ENCODE results near the gene PRDX5. TPM values are rescaled to one million over a fixed set of nuclear protein-coding genes. Genes with fewer than 3 reads are reported as not detected.

PRDX5 gene
- total RNA-seq, 1 experiment from 2014 or later: 206 TPM

DNA sequence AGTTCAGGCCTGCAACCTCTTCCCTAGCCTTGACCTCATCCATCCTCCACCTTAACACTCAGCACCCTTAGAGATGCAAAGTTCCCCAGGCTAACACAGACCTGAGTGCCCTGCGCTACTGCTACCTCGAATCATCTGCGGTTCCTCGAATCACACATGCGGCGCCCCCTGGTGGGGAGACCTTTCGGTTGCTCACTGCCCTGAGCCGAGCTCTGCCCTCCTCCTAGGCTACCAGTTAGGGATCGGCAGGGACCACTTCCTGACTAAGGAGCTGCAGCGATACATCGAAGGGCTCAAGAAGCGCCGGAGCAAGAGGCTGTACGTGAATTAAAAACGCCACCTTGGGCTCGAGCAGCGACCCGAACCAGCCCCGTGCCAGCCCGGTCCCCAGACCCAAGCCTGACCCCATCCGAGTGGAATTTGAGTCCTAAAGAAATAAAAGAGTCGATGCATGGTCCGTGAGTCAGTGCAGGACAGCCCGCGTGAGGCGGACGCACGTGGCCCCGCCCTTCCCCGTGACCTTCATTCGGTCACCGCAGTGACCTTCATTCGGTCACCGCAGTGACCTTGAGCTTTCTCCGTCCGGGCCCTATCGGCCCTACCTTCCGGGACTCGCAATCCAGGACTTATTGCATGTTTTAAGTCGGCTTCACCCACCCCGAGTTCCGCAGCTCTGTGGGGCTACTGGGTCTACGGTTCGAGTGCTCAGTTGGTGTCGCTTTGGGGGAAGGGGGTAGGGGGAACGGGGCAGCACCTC is 13.4 kb upstream of the PRDX5 start:
- CTCF ChIA-PET: interaction anchor here (0.6 to 2.6 kb wide), 11 partner anchors 10 to 120 kb away, joined by 3 to 23 read pairs (median 10); partner anchors contain the start of genes FERMT3, PRDX5 and TRMT112

GRCh38 chr11:64305075-64305690 is 12.7 kb upstream of the PRDX5 start, which contains the start of gene ESRRA:
Gene ESRRA, plus strand, starts transcription at chr11:64305524. Its CDS starts 1,656 bp downstream, at chr11:64307180.
- Histone ChIP-seq H3K4me1 (ENCODE audit: insufficient read depth, low read length, poor library complexity, severe bottlenecking) (peaks cover 19% of the 10 kb centered on the region), H3K9me3 (ENCODE audit: low read depth, low read length, poor library complexity, severe bottlenecking) (no peaks in the 10 kb centered on the region), H3K4me3 (ENCODE audit: low read depth, low read length, poor library complexity, severe bottlenecking) (peak within 1 kb of the TSS; percentile 83), H3K36me3 (ENCODE audit: insufficient read depth, low read length, poor library complexity, severe bottlenecking) (peaks cover 4% of the 10 kb centered on the region), H3K27me3 (replicated peaks; ENCODE audit: insufficient read depth, low read depth, low read length, poor library complexity) (no peaks in the 10 kb centered on the region), H3K27ac (ENCODE audit: low read depth, low read length, poor library complexity, severe bottlenecking) (peak within 1 kb of the TSS; percentile 87)
- intact Hi-C loops (cut with micrococcal nuclease; ENCODE audit: unreplicated experiment): loop anchor here (2.0 kb wide), 2 partner anchors 34 to 64 kb away; partner anchors contain the start of gene FKBP2
- DNase-seq (ENCODE audit: low spot score): peak; percentile 100
- CTCF ChIA-PET: interaction anchor here (0.6 to 2.6 kb wide), 12 partner anchors 13 to 526 kb away, joined by 3 to 23 read pairs (median 8); partner anchors contain the start of genes FERMT3, PRDX5 and TRMT112
- POLR2A ChIA-PET (ENCODE audit: low non-redundant PET): interaction anchor here (0.6 kb wide), 1 partner anchor 111 kb away, joined by 6 read pairs; no protein-coding TSS in a partner anchor
- TF ChIP-seq CTCF (conservative IDR thresholded peaks at IDR 0.05; ENCODE audit: low read depth, low read length): no peak
- TF ChIP-seq EZH2 (IDR thresholded peaks at IDR 0.05; ENCODE audit: borderline replicate concordance, low read depth, low read length, poor library complexity, severe bottlenecking): no peak
- BruUV-seq (replicated peaks): no TSS peak

More for the DNA sequence above, 13.4 kb upstream of the PRDX5 start:
- H3K4me3 ChIP-seq (ENCODE audit: low read depth, low read length, poor library complexity, severe bottlenecking): peak overlapping the region; percentile 58
- peaks cover 6% of the 10 kb centered on the region for H3K27me3 ChIP-seq (replicated peaks; ENCODE audit: insufficient read depth, low read depth, low read length, poor library complexity)
- peaks cover 4% of the 10 kb centered on the region for H3K36me3 ChIP-seq (ENCODE audit: insufficient read depth, low read length, poor library complexity, severe bottlenecking)
- intact Hi-C loops (cut with micrococcal nuclease; ENCODE audit: unreplicated experiment): loop anchor here (2.0 to 5.0 kb wide), 3 partner anchors 34 to 117 kb away; partner anchors contain the start of genes FKBP2 and STIP1
- no peaks in the 10 kb centered on the region for H3K9me3 ChIP-seq (ENCODE audit: low read depth, low read length, poor library complexity, severe bottlenecking)
- BruUV-seq (replicated peaks): TSS peak; percentile 96
- peak overlapping the region; percentile 87 for H3K27ac ChIP-seq (ENCODE audit: low read depth, low read length, poor library complexity, severe bottlenecking)
- POLR2A ChIA-PET (ENCODE audit: low non-redundant PET): no interaction called here
- DNase-seq (ENCODE audit: low spot score): peak; percentile 97
- TF ChIP-seq CTCF (conservative IDR thresholded peaks at IDR 0.05; ENCODE audit: low read depth, low read length) (peak; percentile 99), EZH2 (IDR thresholded peaks at IDR 0.05; ENCODE audit: borderline replicate concordance, low read depth, low read length, poor library complexity, severe bottlenecking) (no peak)
- H3K4me1 ChIP-seq (ENCODE audit: insufficient read depth, low read length, poor library complexity, severe bottlenecking): peaks cover 24% of the 10 kb centered on the region
